Measurements from ENCODE around the gene DCLRE1C.
"Not testable (repeated sequence)": the region's sequence is repeated elsewhere in the genome, so short reads cannot be mapped to it uniquely, and the experiment has no call there.

The DCLRE1C gene

DNA sequence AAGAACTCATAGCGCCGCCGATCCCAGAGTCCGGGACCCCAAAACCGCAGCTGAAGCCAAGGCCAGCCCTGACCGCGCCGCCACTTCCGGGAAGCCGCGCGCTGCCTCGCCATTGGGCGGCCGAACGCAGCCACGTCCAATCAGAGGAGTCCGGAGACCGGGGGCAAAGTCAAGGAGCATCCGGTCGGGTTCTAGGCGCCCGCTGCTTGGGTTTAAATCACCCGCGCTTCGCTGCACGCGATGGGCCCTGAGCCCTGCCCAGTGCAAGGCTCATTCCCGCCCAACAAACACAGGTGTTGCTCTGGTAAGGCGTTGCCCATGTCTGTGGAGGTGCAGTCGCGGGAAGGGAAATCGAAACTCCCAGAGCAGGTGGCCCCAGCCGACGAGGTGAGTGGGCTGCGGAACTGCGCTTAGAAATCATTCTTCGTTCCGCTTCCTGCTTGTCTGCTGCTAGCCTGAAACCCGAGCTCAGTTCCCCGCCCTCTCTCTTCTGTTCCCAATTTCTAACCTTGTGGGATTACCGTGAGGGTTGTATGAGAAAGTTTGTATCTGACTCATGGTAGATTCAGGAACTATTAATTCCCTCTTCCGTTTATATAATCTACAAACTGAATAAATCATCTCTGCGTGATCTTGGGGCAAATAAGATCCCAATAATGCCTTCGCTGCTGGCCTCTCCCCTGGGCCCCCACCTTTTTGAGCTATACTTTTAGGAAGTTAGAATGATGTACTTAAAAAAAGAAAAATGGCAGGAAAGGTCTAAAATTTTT lies at the start of gene DCLRE1C:
Gene DCLRE1C, minus strand, starts transcription at position 96 of the 770 bp plus-strand sequence. Its CDS starts 86 bp downstream, at position 10.
- DNase-seq: peak; percentile 91

DNA sequence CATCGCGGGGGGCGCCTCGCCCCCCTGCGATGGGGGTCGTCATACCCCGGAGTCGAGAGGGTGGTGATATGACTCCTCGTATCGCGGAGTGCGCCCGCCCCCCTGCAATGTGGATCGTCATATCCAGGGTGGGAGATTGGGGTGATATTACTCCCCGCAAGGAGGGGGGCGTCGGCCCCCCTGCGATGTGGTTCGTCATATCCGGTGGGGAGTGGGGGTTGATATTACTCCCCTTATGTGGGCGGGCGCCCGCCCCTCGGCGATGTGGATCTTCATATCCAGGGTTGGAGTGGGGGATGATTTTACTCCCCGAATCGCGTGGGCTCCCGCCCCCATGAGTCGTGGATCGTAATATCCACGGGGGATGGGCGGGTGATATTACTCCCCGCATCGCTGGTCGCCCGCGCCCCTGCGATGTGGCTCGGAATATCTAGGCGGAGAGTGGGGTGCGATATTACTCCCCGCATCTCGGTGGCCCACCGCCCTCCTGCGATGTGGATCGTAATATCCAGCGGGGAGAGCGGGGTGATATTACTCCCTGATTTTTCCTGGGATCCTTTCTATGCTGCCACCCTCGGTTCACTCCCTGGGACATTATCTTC lies 42.2 kb upstream of the DCLRE1C start:
- no peak for DNase-seq

DNA sequence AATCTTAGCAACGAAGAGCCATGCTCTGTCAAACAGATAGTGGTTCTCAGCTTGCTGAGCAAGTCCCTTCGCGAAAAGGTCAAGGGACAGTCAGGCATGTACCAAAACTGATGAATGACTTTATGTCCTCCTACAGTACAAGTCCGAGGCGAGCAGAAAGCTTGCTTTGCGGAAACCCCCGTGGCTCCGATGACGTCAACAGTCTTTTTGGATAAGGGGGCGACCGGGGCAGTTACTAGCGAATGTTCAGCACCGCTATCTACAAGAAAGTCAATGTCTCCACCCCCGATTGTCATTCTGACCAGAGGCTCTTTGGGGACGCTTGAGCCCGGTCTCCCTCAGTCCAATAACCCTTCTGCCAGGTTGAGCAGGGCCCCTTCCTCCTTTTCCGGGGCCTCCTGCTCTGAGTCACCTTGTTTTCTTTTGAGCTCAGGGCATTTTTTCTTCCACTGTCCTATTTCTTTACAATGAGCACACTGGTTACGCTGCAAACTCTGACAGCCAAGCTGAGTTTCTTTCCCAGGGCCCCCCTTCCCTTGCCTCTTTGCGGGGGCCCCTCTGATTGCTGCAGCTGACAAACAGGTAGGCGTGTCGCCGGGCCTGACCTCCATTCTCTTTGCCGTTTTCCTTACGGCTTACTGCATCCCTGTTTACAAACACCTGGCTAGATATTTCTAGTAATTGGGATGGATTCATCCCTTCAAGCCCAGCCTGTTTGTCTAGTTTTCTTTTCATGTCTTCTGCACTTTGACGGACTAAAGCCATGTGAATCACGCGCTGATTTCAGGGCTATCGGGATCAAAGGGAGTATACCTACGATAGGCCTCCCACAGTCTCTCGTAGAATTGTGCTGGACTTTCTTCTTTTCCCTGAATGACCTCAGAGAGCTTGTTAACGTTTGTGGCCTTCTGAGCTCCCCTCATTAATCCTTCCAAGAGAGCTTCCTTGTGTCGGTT lies 39.9 kb upstream of the DCLRE1C start:
- DNase-seq: not testable (repeated sequence)

DNA sequence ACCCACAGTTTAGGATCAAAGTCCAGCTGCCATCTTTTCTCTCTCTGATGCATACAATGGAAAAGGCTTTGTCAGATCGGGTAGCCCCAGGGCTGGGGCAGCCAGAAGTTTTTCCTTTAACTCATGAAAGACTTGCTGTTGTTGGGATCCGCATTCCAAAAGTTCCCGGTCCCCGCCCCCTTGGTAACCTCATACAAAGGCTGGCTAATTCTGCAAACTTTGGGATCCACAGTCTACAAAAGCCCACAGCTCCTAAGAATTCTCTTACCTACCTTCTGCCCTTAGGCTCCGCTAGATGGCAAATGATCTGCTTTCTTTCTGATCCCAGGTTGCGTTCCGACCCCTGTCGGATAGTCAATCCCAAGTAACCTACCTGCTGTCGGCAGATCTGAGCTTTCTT lies 38.4 kb upstream of the DCLRE1C start:
- not testable (repeated sequence) for DNase-seq

DNA sequence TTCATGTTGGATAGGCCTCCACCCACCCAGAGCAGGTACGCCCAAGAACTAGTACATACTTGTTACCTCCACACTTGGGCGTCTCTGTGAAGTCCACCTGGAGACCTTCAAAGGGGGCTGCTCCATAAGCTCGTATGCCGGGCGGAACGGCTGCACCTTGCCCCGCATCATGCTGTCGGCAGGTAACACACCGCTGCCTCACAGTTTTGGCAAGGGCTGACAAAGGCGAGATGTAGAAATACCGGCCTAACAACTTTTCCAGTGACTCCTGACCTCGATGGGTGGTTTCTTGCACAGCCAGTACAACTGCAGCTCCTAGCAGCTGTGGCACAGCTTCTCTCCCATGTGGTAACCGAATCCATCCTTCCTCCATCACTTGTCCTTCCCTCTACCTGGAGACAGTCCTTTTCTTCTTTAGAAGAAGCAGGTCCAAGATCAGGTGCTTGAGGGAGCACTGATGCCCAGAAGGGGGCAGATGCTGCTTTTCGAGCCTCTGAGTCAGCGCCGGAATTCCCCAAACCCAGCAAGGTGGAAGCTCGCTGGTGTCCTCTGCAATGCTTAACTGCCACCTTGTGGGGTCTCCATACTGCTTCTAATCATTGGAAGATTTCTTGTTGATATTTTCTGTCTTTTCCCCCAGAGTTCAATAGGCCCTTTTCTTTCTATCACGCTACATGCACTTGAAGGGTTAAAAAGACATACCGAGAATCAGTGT lies 37.3 kb upstream of the DCLRE1C start:
- peak; percentile 69 for DNase-seq

DNA sequence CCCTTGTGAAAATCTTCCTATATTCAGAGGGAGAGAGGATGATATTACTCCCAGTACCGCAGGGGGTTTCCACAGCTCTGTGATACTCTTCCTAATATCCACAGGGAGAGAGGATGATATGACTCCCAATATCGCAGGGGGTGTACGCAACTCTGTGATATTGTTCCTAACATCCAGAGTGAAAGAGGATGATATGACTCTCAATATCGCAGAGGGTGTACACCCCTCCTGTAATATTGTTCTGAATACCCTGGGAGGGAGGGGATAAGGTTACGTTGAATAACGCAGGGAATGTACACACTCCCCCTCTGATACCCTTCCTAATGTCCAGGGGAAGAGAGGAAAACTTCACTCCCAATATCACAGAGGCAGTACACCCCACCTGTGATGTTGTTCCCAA lies 35.7 kb upstream of the DCLRE1C start:
- DNase-seq: not testable (repeated sequence)

DNA sequence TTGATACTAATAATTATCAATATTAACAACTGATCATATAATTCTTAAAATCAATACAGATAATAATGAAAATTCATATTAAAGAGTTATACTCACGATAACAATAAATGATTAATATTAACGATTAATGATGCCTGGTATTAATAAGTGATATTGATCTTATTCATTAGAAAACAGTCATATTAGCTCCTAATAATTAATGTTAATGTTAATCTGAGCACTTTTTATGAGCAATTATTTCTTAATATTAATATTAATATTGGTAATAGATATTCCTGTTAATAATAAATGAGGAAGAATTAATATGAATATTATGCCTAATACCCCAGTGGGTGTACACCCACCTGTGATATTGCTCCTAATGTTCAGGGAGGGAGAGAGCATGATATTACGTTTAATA lies 28.8 kb upstream of the DCLRE1C start:
- DNase-seq: no peak

DNA sequence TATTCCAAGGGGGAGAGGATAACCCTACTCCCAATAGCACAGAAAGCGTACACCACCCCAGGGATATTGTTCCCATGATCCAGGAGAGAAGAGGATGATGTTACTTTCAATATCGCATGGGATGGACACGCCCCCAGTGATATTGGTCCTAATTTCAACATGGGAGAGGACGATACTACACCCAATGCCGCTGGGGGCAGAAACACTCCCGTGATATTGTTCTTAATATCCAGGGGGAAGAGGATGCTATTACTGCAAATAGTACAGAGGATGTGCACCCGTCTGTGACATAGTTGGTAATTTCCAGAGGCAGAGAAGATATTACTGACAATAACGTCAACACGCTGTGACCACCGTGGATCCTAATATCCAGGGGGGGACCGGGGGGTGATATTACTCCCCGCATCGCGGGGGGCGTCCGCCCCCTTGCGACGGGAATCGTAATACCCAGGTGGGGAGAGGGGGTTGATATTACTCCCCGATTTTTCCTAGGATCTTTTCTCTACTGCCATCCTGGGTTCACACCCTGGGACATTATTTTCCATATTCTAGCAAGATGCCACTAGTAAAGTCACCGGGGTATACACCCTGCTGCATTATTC lies 21.9 kb upstream of the DCLRE1C start:
- DNase-seq: no peak

DNA sequence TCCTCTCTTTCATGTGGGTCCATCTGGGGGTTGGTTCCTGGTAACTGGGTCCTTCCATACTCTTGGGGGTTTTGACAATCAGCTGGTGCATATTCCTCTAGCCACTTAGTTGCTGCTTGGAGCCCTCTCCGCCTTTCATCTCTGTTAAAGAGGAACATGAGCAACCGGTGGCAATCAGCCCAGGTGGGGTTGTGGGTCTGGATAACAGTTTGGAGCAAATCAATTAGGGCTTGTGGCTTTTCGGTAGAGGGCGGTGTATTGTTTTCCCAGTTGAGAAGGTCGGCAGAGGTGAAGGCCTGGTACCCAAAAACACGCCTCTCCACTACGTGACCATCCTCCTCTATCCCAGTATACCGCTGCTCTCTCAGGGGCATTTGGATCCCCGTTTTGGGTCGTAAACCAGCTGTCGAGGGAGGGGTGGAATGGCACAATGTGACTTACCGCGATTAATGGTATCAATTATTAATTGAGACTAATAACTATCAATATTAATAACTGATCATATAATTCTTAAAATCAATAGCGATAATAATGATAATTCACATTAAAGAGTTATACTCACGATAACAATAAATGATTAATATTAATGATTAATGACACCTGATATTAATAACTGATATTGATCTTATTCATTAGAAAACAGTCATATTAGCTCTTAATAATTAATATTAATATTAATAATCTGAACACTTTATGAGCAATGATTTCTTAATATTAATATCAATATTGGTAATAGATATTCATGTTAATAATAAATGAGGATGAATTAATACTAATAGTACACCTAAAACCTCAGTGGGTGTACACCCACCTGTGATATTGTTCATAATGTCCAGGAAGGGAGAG lies 20.5 kb upstream of the DCLRE1C start:
- DNase-seq: not testable (repeated sequence)

DNA sequence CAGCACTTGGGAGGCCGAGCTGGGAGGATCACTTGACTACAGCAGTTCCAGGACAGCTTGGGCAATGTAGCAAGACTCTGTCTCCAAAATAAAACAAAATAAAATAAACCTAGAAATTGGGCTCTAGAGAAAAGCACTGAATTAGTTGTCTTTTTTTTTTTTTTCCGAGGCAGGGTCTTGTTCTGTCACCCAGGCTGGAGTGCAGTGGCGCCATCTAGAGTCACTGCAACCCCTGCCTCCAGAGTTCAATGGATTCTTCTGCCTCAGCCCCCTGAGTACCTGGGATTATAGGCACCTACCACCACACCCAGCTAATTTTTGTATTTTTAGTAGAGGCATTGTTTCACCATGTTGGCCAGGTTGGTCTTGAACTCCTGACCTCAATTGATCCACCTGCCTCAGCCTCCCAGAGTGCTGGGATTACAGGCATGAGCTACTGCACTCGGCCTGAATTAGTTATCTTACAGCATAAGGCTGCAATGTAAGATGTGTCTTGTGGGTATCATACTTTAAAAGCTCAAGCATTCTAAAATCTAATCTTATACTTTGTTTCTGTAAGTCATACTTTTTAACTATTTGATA lies 18.1 kb upstream of the DCLRE1C start:
- DNase-seq: peak; percentile 37

DNA sequence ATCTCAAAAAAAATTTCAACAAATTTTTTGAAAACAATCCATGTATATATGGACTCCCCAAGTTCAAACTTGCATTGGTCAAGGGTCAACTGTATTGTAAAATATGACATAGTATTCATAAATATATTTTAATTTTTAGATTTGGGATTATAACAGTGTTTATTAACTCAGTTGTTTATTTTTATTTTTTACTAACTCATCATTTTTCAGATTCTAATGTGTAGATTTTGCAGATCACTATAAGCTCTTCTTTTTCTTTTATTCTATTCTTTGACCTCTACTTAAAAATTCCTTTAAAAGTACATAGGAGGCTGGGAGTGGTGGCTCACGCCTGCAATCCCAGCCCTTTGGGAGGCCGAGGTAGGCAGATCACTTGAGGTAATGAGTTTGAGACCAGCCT lies 14.0 kb upstream of the DCLRE1C start:
- DNase-seq: no peak

DNA sequence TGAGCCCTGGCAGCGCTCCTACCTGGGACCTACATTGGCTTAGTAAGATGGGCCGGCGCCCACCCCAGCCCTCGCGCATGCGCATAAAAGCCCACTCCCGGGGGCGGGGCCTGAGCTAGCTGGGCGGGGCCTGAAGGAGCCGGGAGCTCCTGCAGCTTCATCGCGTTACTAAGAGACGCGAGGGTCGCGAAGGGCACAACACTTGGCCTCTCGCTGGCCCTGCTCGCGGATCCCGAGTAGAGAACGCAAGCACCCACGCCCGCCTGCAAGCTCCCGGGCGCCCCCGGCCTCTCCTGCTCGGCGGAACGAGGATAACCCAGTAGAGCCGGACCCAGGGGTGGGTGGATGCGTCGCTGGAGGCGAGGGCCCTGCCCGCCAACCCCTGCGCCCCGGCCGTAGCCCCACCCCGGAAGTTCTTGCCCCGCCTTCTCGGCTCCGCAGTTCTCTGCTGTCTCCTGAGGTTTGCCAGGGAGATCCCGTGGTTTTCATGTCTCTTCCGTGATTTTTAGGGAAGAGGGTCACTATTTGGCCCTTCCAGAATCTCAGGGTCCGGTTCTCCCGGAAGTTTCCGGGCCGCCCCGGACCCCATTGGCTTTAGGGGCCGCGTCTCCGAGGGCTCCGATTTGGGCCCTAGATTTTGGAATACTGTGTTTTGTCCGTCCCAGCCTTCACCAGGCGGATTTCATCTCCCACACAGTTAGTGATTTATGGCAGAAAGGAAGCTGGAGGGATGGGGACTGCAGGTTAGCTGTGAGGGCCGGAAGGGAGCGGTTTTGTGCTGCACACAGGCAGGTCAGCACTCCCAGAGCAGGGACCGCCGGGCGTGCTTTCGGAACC lies 5.5 kb upstream of the DCLRE1C start, which contains the start of gene MEIG1:
Gene MEIG1, plus strand, starts transcription at position 168 of the 837 bp plus-strand sequence. CDS start 7,081 bp downstream, outside the sequence.
- peak; percentile 93 for DNase-seq

DNA sequence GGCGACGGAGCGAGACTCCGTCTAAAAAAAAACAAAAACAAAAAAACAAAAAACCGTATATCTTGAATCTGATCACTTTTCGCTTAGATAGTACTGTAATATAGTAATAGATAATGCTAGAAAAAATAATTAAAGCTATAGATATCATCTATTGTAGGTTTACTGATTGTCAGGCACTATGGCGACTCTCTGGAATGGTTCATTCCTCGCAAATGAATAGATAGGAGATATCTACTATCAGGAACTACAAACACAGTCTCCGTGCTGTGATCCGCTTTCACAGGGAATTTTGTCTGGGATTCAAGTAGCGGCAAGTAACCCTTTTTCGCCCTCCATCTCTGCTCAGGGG lies 5.0 kb upstream of the DCLRE1C start:
- DNase-seq: no peak

DNA sequence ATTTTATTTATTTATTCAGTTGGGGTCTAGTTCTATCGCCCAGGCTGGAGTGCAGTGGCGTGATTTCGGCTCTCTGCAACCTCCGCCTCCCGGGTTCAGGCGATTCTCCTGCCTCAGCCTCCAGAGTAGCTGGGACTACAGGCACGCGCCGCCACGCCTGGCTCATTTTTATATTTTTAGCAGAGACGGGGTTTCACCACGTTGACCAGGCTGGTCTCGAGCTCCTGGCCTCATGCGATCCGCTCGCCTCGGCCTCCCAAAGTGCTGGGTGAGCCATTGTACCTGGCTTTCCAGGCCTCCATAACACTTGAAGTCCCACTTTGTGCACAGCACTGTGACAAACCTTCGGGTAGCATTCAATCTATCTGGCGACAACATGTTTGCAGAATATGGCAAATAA lies 1.0 kb upstream of the DCLRE1C start:
- no peak for DNase-seq

DNA sequence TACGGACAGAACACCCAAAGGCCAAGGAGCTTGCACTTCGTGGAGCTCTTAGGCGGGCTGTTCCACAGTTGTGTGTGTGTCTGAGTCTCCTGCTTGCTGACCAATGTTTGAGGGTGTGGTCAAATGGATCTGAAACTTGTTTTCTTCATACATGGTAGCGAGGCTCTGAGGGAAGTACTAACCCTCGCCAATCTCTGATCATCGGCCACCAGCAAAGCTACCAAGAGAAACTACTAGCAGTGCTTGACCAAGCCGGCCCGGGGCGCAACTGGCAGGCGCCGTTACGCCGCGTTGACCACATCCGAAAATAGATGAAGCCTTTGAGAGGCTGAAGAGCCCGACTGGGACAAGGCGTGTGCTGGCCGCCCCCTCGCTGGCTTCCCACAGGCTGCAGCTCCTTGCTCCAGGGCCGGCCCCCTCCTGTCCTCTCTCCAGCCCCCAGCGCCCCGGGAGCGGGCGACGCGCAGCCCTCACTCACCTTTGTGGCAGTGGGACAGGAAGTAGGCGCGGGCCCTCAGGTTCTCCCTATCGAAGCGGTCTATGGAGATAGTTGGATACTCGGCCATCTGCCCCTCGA lies 384 bp downstream of the DCLRE1C start:
- no peak for DNase-seq

DNA sequence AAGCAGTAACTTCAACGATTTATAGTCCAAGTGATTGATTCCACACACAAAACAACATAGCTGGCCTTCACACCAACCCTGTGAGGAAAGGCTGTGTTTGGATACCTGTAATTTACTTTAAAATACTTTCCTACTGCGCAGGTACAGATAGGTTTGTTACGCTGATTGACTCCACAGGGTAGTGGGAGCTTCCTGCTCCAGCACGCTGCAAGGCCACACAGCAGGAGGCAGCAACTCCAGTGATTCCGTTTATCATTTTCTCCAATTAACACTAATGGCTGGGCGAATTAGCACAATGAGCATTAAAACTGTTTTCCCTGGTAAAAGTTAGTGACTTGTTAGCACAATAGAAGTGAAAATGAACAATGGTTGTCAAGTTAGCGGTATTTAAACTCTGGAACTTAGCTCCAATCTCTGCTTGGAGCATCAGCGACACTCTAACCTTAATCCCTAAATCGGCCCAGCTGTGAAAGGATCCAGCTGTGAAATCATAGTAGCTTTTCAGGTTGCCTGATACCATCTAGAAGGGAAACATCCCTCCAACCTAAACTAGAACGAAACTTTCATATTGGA lies 959 bp downstream of the DCLRE1C start:
- DNase-seq: no peak

DNA sequence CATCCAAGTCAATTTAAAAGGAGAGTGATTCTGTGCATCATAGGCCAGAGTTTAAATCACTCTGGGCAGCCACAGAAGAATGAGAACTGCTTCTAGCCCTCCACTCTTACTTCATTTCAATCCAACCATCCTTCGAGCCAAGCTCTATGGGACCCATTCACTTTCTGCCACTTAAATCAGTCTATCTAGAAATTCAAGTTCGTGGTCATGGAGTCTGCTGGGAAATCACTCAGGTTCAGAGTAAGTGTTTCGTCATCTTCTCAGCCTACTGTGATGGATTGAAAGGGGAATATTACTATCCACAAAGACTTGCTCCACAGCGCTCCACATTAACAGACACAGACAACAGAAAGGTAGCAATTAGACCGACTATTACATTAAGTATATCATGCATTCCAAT lies 4.6 kb downstream of the DCLRE1C start:
- no peak for DNase-seq

DNA sequence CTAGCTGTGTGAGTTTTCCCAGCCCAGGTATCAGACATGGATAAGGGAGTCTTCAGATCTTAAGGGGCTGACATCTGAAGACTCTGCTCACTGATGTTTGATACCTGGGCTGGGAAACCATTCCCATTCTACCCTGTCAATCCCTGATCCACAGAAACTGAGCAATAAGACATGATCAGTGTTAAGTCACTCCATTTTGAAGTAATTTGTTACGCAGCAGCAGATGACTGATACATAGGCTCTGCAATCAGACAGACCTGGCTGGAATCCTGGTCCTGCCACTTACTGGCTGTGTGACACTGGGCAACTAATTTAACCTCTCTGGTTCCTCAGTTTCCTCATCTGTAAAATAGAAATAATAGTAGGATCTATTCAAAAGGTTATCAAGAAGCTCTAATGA lies 6.6 kb downstream of the DCLRE1C start:
- DNase-seq: no peak

DNA sequence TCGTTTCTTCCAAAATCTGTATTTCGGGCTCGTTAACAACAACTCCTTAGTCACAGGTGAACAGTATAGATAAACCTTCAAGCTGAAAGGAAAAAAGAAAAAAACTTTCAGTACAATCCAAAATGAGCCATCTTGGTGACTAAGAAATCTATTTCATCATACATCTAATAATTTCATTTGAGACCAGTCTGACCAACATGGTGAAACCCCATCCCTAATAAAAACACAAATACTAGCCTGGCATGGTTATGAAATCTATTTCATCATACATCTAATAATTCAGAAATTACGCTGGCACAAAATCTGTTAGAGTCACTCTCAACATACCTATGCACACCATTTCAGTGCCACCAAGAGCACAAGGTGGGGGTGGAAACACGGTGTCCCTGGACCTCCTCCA lies 8.8 kb downstream of the DCLRE1C start:
- DNase-seq: no peak
